Activated CD4-positive, alpha-beta T cell treated with anti-CD3 and anti-CD28 coated beads, Interleukin-2, amount 50 U/mL, for 24 hours (primary cell): ENCODE data around the gene ATP5F1A.
"Not testable (repeated sequence)": the region's sequence is repeated elsewhere in the genome, so short reads cannot be mapped to it uniquely, and the experiment has no call there.

Experiments used
- DNase-seq, 2 donors: peaks; one replicate each; pipeline ENCODE4 v3.0.0-alpha.2; 2020; ENCODE audit warnings: low read depth in 1 of 2, low spot score in 1 of 2

ATP5F1A gene

DNA sequence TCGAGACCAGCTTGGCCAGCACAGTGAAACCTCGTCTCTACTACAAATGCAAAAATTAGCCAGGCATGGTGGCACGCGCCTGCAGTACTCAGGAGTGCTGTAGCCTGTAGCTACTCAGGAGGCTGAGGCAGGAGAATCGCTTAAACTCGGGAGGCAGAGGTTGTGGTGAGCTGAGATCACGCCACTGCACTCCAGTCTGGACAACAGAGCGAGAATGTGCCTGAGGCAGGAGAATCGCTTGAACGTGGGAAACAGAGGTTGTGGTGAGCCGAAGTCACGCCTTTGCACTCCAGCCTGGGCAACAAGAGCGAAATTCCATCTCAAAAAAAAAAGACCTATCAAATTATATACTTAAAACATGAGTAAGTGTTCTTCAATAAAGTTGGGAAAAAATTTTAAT, 50.7 kb downstream of the ATP5F1A start:
- not testable (repeated sequence) for DNase-seq

DNA sequence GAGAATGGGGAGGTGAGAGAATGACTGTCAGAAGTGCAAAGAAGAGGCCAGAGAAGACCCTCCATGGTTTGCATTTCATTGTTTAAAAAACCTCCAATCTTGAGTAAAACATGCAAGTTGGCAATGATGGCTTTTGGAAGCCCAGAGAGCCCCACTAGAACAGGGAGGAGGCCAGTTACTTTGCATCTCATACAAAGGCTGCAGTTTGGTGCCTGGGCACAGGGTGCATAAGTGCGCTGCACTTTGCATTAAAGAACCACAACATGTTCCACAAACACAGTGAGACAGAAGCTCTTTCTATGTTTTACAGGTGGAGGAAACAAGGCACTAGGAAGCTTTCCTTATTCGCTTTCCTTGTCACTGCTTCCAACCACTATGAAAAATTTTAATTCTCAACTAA, 51.4 kb downstream of the ATP5F1A start:
- DNase-seq: no peak

DNA sequence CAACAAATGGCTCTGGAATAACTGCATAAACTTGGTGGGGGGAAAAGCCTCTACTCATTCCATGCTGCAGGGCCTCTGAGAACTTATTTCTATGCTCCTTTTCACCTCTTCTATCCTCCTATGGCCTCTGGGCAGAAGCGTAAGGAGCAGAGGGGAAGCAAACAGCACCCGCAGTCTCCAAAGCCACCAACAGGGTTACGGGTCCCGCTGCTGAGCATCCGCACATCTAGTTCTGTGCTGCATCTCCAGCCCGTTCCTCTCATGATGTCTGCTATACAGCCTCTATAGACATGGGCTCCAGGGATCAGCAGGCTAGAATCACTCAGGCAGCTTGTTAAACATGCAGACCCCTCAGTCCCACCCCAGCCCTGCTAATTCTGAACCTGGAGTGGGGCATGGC, 52.0 kb downstream of the ATP5F1A start:
- DNase-seq: no peak

DNA sequence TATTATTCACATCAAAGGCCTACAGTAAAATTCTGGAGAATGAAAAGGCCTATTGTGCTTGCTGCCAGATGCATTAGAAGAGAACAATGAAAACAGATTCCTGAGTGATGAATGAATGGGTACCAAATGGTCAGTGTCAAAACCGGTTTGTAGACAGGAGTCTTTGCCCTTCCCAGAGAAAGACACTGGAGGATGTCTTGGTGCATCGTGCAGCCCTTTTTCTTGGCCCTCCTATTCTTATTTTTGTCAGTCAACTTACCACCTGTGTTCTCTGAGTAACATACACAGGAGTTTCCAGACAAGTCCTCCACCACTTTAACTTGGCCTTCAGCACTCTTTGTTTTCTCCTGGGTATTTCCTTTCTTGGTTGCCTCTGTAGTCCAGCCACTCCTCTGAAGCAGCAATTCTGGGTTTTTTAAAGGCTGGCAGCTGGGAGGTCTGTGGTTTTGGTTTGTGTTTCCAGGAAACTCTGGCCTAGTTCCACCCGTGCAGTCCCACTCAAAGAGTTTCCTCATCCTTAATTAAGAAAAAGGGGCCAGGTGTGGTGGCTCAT, 55.4 kb downstream of the ATP5F1A start:
- no peak for DNase-seq

DNA sequence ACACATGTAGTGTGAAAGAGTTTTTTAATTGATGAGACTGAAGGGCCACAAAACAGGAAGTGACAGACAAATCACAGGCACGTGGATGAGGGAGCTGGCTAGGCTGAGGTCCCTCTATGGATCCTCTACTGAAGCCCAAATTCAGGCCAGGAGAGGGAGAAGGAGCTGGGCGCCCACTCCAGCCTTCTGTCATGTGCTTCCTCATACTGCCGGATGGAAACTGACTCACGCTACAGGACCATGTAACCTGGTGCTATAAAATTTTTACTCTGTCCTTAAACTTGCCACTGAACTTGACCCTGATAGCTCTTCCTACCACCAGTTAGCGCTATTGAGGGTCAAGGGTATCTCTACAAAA, 57.4 kb downstream of the ATP5F1A start:
- DNase-seq: no peak

DNA sequence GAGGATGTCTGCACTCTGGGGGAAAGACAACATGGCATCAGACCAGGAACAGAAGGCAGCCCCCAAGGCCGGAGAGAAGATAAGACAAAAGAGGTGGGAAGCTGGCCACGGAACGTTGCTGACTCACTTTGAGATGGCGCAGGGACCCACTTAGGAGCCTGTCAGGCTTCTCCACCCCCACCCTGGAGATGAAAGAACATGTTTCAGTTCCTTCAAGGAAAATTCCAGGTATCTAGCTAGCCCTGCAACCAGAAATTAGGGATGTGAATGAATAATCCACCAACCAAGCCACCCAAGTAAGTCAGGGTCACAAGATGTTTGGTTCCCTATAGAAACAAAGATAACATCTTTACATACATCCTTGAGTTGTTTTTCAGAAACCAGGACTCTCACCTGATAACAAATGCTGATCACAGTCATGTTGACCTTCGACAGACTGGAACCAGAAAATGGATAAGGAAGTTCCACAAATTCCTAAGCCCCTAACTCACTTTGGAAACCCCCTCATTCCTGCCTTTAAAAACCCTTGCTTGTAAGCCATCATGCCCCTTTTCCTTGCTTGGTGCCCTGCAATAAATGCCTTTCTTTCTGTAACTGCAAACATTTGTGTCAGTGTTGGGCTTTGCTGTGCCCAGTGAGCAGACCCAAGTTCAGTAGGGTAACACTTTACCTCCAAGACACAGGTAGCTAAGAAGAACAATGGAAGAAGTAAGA, 57.9 kb downstream of the ATP5F1A start:
- no peak for DNase-seq

DNA sequence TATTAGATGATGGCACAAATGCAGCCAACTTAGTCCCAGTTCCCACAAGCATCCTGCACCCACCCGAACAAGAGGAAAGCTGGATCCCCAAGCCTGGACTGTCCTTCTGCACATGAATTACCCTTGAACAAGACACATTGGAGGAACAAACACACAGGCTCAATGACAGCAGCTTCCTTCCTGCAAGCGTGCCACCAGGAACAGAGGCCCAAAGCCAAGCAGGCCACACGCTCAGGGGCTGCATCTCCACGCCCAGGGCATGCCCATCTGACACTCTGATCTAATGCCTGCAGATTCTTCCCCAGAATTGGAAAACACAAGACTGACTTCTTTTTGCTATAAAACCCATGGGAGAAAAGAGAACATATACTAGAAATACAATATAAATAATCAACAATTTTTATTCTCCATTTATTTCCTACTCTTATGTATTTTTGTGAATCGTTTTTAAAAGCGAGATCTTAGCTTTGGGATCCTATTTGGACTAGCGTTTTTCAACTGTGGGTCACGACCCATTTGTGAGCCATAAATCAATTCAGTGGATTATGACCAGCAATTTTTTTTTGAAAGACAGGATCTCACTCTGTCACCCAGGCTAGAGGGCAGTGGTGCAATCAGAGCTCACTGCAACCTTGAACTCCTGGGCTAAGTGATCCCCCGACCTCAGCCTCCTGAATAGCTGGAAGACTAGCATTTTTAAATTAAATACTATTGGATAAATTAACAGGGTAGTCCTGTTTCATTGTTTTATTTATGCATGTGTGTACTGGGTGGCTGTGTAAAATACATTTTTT, 60.4 kb downstream of the ATP5F1A start:
- DNase-seq: no peak

DNA sequence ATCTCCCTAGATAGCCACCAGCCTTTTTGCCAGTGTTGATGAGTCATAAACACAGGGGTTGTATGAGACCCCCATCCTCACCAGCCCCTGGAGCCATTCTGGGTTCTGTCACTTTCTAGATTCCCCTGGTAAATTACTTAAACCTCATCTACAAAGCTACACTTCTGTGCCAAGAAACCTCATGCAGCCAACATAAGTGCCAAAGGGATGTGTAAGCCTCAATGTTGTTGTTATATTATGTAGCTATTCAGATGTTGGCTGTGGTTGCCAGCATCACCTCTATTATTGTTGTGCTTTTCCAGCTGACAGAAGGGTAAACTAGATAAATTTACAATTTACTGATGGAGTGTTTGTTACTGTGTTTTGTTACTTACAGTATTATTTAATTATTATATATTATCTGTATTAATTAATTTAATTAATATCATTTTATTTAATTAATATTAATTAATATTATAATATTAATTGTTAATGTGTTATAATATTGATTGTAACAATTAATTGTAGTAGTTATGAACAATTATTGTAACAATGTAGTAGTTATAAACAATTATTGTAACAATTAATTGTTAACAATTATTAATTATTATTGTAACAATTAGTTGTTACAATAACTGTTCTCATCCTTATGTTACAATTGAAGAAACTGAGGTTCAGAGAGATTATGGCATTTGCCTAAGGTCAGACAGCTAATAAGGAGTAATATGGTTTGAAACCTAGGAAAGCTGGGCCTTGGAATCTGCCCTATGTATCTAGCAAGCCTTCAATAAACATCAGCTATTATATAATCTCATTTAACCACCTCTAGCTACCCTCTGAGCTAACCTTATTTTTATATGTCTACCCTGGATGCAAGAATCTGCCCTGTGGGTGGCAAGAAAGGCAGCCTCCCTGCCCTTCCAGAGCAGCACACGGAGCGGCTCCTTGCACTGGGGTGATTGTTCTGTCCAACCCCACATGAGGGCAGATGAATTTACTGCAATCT, 62.1 kb downstream of the ATP5F1A start:
- no peak for DNase-seq

DNA sequence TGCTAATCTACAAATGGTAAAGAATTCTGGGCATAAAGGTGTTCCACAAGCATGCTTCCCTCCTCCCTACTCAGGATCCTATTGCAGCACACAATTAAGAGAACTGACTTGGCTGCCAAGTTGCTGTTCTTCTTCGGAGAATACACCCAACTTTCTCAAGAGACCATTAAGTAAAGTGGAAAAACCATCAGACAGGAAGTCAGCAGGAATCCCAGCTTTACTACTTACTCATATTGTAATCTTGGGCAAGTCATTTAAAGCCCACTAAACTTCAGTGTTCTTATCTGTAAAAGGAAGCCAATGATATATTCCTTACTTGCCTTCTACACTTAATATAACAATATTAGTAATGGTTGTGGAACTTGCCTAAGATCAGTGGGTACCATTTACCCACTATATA, 63.9 kb downstream of the ATP5F1A start:
- no peak for DNase-seq

DNA sequence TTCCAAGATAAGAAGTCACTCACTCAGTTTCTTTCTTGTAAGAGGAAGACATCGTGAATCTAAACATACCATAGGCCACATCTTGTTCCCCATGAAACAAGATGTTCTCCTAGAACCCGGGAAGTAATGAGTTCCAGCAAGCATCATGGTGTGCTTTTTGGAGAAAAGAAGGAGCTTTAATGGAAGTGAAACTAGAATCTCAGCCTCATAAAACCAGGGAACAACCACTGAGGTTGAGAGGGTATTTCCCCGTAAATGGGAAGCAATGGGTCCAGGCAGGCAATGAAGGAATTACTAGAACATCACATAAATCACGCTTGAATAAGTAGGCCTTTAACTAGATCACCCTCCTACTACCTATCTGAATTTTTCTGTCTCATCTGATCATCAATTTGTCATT, 66.4 kb downstream of the ATP5F1A start:
- no peak for DNase-seq
